A673 (cell line): Measurements from ENCODE around the gene PMM2. TPM values are rescaled to one million over a fixed set of nuclear protein-coding genes. Genes with fewer than 3 reads are reported as not detected.

Source experiments
- BruUV-seq: library from RNA; stranded (reverse); fragments of 400-500 nt; replicated peaks from 2 replicates; lab custom pipeline; 2021; lab: Mats Ljungman, UMichigan
- CTCF ChIA-PET: fragments of 300-600 bp; sonication (Branson Sonifier 250); formaldehyde crosslinking; loops from one replicate; lab custom pipeline; 2022; ENCODE audit warnings: antibody characterized with exemption; lab: Charles Lee
- POLR2A ChIA-PET: fragments of 300-600 bp; sonication (Branson Sonifier 250); formaldehyde crosslinking; loops from one replicate; lab custom pipeline; 2022; ENCODE audit warnings: antibody characterized with exemption; ENCODE audit not compliant: low non-redundant PET; lab: Charles Lee
- DNase-seq: peaks from one replicate; pipeline ENCODE4 v3.0.0-alpha.2; 2015; ENCODE audit warnings: low spot score
- H3K27ac ChIP-seq: fragments of 200-600 bp; sonication (generic); 2 replicates; pipeline ENCODE4 v1.5.1; 2016; ENCODE audit warnings: mixed run types, low read depth, mild to moderate bottlenecking, mixed read lengths, antibody characterized with exemption, low read length; ENCODE audit not compliant: poor library complexity, severe bottlenecking
- H3K27me3 ChIP-seq: fragments of 200-600 bp; sonication (generic); replicated peaks from 2 replicates; pipeline ENCODE4 v1.6.1; 2017; ENCODE audit warnings: mixed run types, low read depth, mild to moderate bottlenecking, mixed read lengths, antibody characterized with exemption, low read length; ENCODE audit not compliant: insufficient read depth, poor library complexity
- H3K36me3 ChIP-seq: fragments of 200-600 bp; sonication (generic); 2 replicates; pipeline ENCODE4 v1.6.1; 2016; ENCODE audit warnings: mixed run types, mild to moderate bottlenecking, mixed read lengths, antibody characterized with exemption, low read length; ENCODE audit not compliant: insufficient read depth, poor library complexity, severe bottlenecking
- H3K4me1 ChIP-seq: fragments of 200-600 bp; sonication (generic); 2 replicates; pipeline ENCODE4 v1.6.1; 2017; ENCODE audit warnings: mixed run types, mild to moderate bottlenecking, mixed read lengths, antibody characterized with exemption, low read length; ENCODE audit not compliant: insufficient read depth, poor library complexity, severe bottlenecking
- H3K4me3 ChIP-seq: fragments of 200-600 bp; sonication (generic); 2 replicates; pipeline ENCODE4 v1.5.1; 2016; ENCODE audit warnings: low read depth, mixed run types, mild to moderate bottlenecking, mixed read lengths, low read length; ENCODE audit not compliant: poor library complexity, severe bottlenecking
- H3K9me3 ChIP-seq: fragments of 200-600 bp; sonication (generic); 2 replicates; pipeline ENCODE4 v1.6.1; 2016; ENCODE audit warnings: mixed run types, low read depth, mild to moderate bottlenecking, mixed read lengths, antibody characterized with exemption, low read length; ENCODE audit not compliant: poor library complexity, severe bottlenecking
- EZH2 ChIP-seq: fragments of 200-600 bp; sonication (generic); IDR thresholded peaks from 2 replicates; pipeline ENCODE4 v1.6.1; 2017; ENCODE audit warnings: borderline replicate concordance, low read depth, mild to moderate bottlenecking, mixed read lengths, antibody characterized with exemption, low read length; ENCODE audit not compliant: poor library complexity, severe bottlenecking
- intact Hi-C: fragments of 100-400 bp; cut with micrococcal nuclease; formaldehyde crosslinking; loops from one replicate; pipeline ENCODE4 v1.10.0; 2022; ENCODE audit not compliant: unreplicated experiment
- total RNA-seq: library from RNA; stranded (reverse); gene quantifications from 2 replicates; pipeline ENCODE4 v1.2.3, GENCODE V29; 2021
- TF ChIP-seq, protein P1 (sequence below): fragments of 300-800, 200-600 bp; sonication (generic); conservative IDR thresholded peaks from 2 replicates; pipeline ENCODE4 v1.5.1; 2017; ENCODE audit warnings: low read depth, mild to moderate bottlenecking, antibody characterized with exemption, low read length, moderate library complexity, mixed read lengths

The PMM2 gene
- total RNA-seq, 1 experiment from 2014 or later, result 54.8 TPM

DNA sequence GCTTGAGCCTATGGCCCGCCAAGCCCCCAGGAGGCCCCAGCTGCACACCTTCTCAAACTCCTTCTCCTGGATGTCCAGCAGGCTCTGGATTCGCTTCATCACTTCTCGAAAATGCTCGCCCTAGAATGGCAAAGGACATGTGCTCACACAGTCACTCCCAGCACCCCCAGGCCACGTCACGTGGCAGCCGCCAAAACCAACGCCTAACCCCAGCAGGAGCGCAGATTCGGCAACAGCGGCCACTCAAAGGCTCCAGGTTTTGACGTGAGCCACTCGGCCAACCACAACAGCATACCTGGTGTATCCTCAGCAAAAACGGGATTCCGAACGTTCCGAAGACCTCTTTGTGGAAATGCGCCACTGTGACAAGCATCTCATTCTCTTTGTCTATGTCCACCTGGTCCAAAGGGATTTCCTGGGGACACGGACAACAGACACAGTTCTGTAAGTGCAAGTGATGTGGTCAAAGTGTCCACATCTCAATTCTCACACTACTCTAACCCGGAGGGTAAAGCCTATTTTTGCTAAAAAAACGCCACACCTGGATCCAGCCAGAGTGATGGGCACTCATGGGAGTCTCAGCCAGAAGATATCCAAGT, 97.2 kb downstream of the PMM2 start:
- CTCF ChIA-PET, result no interaction called here
- no peak for DNase-seq
- intact Hi-C loops, result no loop called here
- no TSS peak for BruUV-seq
- H3K36me3 ChIP-seq, result peaks cover 90% of the 10 kb centered on the region
- H3K27ac ChIP-seq, result no peak overlapping the region
- no peaks in the 10 kb centered on the region for H3K27me3 ChIP-seq
- no peak overlapping the region for H3K4me3 ChIP-seq
- POLR2A ChIA-PET, result no interaction called here
- H3K4me1 ChIP-seq, result no peaks in the 10 kb centered on the region
- H3K9me3 ChIP-seq, result no peaks in the 10 kb centered on the region
- TF ChIP-seq, protein P1, sequence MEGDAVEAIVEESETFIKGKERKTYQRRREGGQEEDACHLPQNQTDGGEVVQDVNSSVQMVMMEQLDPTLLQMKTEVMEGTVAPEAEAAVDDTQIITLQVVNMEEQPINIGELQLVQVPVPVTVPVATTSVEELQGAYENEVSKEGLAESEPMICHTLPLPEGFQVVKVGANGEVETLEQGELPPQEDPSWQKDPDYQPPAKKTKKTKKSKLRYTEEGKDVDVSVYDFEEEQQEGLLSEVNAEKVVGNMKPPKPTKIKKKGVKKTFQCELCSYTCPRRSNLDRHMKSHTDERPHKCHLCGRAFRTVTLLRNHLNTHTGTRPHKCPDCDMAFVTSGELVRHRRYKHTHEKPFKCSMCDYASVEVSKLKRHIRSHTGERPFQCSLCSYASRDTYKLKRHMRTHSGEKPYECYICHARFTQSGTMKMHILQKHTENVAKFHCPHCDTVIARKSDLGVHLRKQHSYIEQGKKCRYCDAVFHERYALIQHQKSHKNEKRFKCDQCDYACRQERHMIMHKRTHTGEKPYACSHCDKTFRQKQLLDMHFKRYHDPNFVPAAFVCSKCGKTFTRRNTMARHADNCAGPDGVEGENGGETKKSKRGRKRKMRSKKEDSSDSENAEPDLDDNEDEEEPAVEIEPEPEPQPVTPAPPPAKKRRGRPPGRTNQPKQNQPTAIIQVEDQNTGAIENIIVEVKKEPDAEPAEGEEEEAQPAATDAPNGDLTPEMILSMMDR, result no peak
- no peak for TF ChIP-seq EZH2

GRCh38 chr16:8898660-8899318, 101.2 kb downstream of the PMM2 start:
- BruUV-seq, result no TSS peak
- POLR2A ChIA-PET, result no interaction called here
- intact Hi-C loops, result no loop called here
- no peak for DNase-seq
- Histone ChIP-seq H3K9me3 (no peaks in the 10 kb centered on the region), H3K27me3 (no peaks in the 10 kb centered on the region), H3K36me3 (peaks cover 98% of the 10 kb centered on the region), H3K4me1 (no peaks in the 10 kb centered on the region), H3K4me3 (no peak overlapping the region), H3K27ac (no peak overlapping the region)
- no peak for TF ChIP-seq EZH2
- CTCF ChIA-PET, result no interaction called here

Other genes with a start within 250 kb of the PMM2 start
- gene TMEM114, start 207.3 kb upstream of the PMM2 start, total RNA-seq, result 0.86 and 1.8 TPM in 2 replicates
- 91.2 and 116 TPM in 2 replicates for gene METTL22, start 176.1 kb upstream of the PMM2 start, total RNA-seq
- 6.9 and 8.6 TPM in 2 replicates for gene ABAT, start 123.2 kb upstream of the PMM2 start, total RNA-seq
- gene TMEM186, start 200 bp upstream of the PMM2 start, total RNA-seq, result 13.3 and 13.5 TPM in 2 replicates
- 316 and 329 TPM in 2 replicates for gene CARHSP1, start 71.2 kb downstream of the PMM2 start, total RNA-seq
- gene LITAFD, start 84.5 kb downstream of the PMM2 start, total RNA-seq, result not detected in 2 replicates
- gene USP7, start 166.1 kb downstream of the PMM2 start, total RNA-seq, result 228 and 233 TPM in 2 replicates